ENCODE results near the gene NUMBL.
"Not testable (repeated sequence)": the region's sequence is repeated elsewhere in the genome, so short reads cannot be mapped to it uniquely, and the experiment has no call there.

DNA sequence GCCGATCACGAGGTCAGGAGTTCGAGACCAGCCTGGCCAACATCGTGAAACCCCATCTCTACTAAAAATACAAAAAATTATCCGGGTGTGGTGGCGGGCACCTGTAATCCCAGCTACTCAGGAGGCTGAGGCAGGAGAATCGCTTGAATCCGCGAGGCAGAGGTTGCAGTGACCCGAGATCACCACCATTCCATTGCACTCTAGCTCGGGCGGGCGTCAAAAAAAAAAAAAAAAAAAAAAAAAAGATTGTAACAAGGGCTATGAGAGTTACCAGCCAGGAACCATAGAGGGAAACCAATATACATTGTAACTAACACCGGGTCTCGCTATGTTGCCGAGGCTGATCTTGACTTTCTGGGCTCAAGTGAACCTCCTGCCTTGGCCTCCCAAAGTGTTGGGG, 41.9 kb upstream of the NUMBL start:
- TF ChIP-seq, protein P1, sequence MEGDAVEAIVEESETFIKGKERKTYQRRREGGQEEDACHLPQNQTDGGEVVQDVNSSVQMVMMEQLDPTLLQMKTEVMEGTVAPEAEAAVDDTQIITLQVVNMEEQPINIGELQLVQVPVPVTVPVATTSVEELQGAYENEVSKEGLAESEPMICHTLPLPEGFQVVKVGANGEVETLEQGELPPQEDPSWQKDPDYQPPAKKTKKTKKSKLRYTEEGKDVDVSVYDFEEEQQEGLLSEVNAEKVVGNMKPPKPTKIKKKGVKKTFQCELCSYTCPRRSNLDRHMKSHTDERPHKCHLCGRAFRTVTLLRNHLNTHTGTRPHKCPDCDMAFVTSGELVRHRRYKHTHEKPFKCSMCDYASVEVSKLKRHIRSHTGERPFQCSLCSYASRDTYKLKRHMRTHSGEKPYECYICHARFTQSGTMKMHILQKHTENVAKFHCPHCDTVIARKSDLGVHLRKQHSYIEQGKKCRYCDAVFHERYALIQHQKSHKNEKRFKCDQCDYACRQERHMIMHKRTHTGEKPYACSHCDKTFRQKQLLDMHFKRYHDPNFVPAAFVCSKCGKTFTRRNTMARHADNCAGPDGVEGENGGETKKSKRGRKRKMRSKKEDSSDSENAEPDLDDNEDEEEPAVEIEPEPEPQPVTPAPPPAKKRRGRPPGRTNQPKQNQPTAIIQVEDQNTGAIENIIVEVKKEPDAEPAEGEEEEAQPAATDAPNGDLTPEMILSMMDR (IDR thresholded peaks at IDR 0.05) = not testable (repeated sequence)
- not testable (repeated sequence) for TF ChIP-seq POLR2A (IDR thresholded peaks at IDR 0.05)

Data from body of pancreas (tissue), 4 donors.